Measurements from ENCODE around the gene COA6.
"Not testable (repeated sequence)": the region's sequence is repeated elsewhere in the genome, so short reads cannot be mapped to it uniquely, and the experiment has no call there.

The COA6 gene

DNA sequence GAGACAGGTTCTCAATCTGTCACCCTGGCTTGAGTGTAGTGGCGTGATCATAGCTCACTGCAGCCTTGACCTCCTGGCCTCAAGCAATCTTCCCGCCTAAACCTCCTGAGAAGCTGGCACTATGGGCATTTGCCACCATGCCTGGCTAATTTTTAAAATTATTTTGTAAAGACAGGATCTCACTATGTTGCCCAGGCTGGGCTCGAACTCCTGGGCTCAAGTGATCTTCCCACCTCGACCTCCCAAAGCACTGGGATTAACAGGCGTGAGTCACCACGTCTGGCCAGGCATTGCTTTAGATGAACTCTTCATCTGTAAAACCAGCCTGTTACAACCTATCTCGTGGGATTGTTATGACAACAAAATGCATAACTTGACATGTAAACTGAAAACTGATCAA, 2.4 kb downstream of the COA6 start:
- no peak for DNase-seq (ENCODE audit: low read depth, low spot score)
- TF ChIP-seq POLR2AphosphoS5 (IDR thresholded peaks at IDR 0.05; ENCODE audit: borderline replicate concordance, low read depth, low read length) (no peak), EZH2 (IDR thresholded peaks at IDR 0.05) (no peak), FOXP2 (optimal IDR thresholded peaks at IDR 0.05; ENCODE audit: control extremely low read depth, extremely low read length, insufficient read depth) (no peak)
- Histone ChIP-seq H3K27ac (no peak overlapping the region), H3K36me3 (ENCODE audit: insufficient read depth, low read length) (peaks cover 58% of the 10 kb centered on the region), H3K9ac (ENCODE audit: insufficient read length) (no peak overlapping the region), H3K4me3 (no peak overlapping the region), H3K9me3 (ENCODE audit: low read depth, low read length) (no peaks in the 10 kb centered on the region)

DNA sequence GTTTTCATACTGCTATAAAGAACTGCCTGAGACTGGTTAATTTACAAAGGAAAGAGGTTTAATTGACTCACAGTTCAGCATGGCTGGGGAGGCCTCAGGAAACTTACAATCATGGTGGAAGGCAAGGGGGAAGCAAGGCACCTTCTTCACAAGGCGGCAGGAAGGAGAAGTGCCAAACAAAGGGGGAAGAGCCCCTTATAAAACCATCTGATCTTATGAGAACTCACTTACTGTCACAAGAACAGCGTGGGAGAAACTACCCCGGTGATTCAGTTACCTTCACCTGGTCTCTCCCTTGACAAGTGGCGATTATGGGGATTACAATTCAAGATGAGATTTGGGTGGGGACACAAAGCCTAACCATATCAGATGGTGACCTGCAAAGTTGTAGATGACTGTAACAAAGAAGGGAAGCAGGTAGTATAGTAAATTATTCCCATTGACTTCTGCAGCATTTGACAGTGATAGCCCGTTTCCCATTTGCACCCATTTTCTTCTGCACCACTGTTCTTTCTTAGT, 6.4 kb downstream of the COA6 start:
- H3K36me3 ChIP-seq (ENCODE audit: insufficient read depth, low read length) = peaks cover 83% of the 10 kb centered on the region
- not testable (repeated sequence) for H3K9me3 ChIP-seq (ENCODE audit: low read depth, low read length); H3K9ac ChIP-seq (ENCODE audit: insufficient read length); H3K4me3 ChIP-seq; DNase-seq (ENCODE audit: low read depth, low spot score); H3K27ac ChIP-seq

DNA sequence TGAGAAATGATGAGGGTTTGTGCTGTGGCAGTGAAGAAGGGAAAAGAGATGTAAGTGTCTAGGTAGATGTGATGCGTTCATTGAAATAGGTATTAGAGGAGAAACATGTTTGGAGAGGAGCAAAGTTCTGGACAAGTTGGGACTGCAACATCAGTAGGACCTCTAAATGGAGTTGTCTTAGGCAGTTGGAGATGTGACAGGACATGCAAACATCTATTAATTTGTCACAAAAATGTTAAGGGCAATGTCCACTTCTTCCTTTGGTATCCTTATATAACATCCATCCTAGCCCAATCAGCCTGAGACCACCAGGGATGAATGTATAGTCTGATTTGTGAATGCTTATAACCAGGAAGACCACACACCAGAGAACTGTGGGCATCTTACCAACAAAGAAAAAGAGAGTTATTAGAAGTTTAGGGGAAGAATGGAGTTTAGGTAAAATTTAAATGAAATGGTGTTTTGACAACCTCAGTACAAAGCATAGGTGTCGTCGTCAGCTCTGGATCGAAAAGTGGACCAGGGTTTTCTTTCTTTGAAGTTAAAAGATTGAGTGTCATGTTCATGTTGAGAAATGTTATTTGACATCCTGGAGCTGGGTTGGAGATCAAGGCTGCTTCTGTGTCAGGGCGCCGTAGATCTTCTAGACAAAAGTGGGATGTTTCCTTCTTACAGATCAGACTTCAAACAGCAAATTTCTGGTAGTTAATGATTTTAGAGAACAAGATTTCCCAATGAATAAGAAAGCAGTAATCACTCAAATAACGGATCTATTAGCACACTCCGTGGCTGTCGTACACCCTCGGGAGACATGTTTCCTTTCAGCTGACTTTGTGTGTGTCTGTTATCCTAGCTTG, 8.7 kb downstream of the COA6 start:
- Histone ChIP-seq H3K27ac (no peak overlapping the region), H3K36me3 (ENCODE audit: insufficient read depth, low read length) (peaks cover 64% of the 10 kb centered on the region), H3K9me3 (ENCODE audit: low read depth, low read length) (no peaks in the 10 kb centered on the region), H3K4me3 (no peak overlapping the region), H3K9ac (ENCODE audit: insufficient read length) (no peak overlapping the region)
- DNase-seq (ENCODE audit: low read depth, low spot score) = no peak
- TF ChIP-seq FOXP2 (optimal IDR thresholded peaks at IDR 0.05; ENCODE audit: control extremely low read depth, extremely low read length, insufficient read depth) (no peak), POLR2AphosphoS5 (IDR thresholded peaks at IDR 0.05; ENCODE audit: borderline replicate concordance, low read depth, low read length) (no peak), EZH2 (IDR thresholded peaks at IDR 0.05) (no peak)

DNA sequence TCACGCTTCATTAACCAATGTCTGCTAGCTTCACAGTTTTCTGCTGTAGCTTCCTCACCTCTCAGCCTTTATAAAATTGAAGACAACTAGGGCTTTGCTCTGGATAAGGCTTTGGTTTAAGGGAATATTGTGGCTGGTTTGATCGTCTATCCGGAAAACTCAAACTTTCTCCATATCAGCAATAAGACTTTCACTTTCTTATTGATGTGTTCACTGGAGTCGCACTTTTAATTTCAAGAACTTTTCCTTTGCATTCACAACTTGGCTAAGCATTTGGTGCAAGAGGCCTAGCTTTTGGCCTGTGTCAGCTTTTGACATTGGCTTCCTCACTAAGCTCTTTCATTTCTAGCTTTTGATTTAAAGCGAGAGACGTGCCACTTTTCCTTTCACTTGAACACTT, 12.9 kb downstream of the COA6 start:
- no peak for TF ChIP-seq POLR2AphosphoS5 (IDR thresholded peaks at IDR 0.05; ENCODE audit: borderline replicate concordance, low read depth, low read length)
- TF ChIP-seq EZH2 (IDR thresholded peaks at IDR 0.05) = no peak
- TF ChIP-seq FOXP2 (optimal IDR thresholded peaks at IDR 0.05; ENCODE audit: control extremely low read depth, extremely low read length, insufficient read depth) = no peak
- H3K9ac ChIP-seq (ENCODE audit: insufficient read length) = no peak overlapping the region
- no peak for DNase-seq (ENCODE audit: low read depth, low spot score)
- no peaks in the 10 kb centered on the region for H3K9me3 ChIP-seq (ENCODE audit: low read depth, low read length)
- no peak overlapping the region for H3K27ac ChIP-seq
- no peak overlapping the region for H3K4me3 ChIP-seq
- peaks cover 31% of the 10 kb centered on the region for H3K36me3 ChIP-seq (ENCODE audit: insufficient read depth, low read length)

DNA sequence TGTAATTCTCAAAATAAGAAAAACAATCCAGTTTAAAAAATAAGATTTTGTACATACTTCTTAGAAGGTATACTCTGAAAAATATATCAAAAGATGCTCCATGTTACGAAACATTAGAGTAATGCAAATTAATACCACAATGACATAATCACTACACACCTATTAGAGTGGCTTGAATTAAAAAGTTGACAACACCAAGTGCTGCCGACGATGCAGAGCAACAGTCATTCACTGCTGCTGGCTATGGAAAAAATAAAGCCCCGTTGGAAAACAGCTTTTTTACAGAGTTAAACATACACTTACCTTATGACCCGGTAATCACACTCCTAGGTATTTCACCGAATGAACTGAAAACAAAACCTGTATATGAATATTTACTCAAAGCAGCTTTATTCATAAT, 14.8 kb downstream of the COA6 start:
- Histone ChIP-seq H3K9ac (ENCODE audit: insufficient read length) (no peak overlapping the region), H3K27ac (no peak overlapping the region), H3K4me3 (no peak overlapping the region), H3K9me3 (ENCODE audit: low read depth, low read length) (no peaks in the 10 kb centered on the region), H3K36me3 (ENCODE audit: insufficient read depth, low read length) (peaks cover 25% of the 10 kb centered on the region)
- TF ChIP-seq EZH2 (IDR thresholded peaks at IDR 0.05) = no peak
- no peak for TF ChIP-seq FOXP2 (optimal IDR thresholded peaks at IDR 0.05; ENCODE audit: control extremely low read depth, extremely low read length, insufficient read depth)
- no peak for TF ChIP-seq POLR2AphosphoS5 (IDR thresholded peaks at IDR 0.05; ENCODE audit: borderline replicate concordance, low read depth, low read length)
- DNase-seq (ENCODE audit: low read depth, low spot score) = no peak

DNA sequence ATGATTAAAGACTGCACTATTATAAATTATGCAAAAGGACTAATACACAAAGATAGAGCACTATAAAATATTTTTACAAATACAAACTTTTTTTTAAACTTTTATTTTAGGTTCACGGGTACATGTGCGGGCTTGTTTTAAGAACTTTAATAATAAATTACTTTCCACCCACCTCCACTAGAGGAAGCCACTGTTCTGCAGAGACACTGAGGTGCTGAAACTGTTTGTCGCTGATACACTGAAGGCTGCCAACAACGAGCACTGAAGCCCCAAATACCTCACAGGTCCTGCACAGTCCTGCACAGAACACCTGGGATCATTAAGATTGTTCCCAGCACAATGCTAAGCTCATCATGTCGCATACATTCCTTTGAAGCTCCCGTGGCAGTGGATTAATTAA, 19.9 kb downstream of the COA6 start:
- no peak for DNase-seq (ENCODE audit: low read depth, low spot score)
- Histone ChIP-seq H3K4me3 (no peak overlapping the region), H3K9me3 (ENCODE audit: low read depth, low read length) (no peaks in the 10 kb centered on the region), H3K9ac (ENCODE audit: insufficient read length) (no peak overlapping the region), H3K36me3 (ENCODE audit: insufficient read depth, low read length) (peaks cover 14% of the 10 kb centered on the region), H3K27ac (no peak overlapping the region)
- TF ChIP-seq POLR2AphosphoS5 (IDR thresholded peaks at IDR 0.05; ENCODE audit: borderline replicate concordance, low read depth, low read length) = no peak

DNA sequence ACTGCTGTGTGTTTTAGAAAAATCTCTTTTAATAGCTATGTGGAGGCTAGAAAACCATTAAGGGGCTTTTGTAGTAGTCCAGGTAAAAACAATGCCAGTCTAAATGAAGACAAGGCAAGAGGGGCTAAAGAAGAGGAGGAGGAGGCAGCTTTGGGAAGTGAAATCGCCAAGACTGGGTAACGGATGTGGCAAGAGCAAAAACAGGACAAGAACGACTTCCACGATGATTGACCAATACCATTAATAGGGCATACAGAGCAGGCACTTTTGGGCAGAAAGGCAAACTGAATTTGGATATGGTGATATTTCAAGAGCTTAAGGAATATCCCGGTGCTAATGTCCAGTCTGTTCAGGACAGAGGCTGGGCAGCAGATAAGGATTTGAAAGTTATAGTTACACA, 22.0 kb downstream of the COA6 start:
- Histone ChIP-seq H3K9me3 (ENCODE audit: low read depth, low read length) (no peaks in the 10 kb centered on the region), H3K27ac (no peak overlapping the region), H3K36me3 (ENCODE audit: insufficient read depth, low read length) (peaks cover 14% of the 10 kb centered on the region), H3K9ac (ENCODE audit: insufficient read length) (no peak overlapping the region), H3K4me3 (no peak overlapping the region)
- no peak for TF ChIP-seq POLR2AphosphoS5 (IDR thresholded peaks at IDR 0.05; ENCODE audit: borderline replicate concordance, low read depth, low read length)
- no peak for TF ChIP-seq EZH2 (IDR thresholded peaks at IDR 0.05)
- TF ChIP-seq FOXP2 (optimal IDR thresholded peaks at IDR 0.05; ENCODE audit: control extremely low read depth, extremely low read length, insufficient read depth) = no peak
- DNase-seq (ENCODE audit: low read depth, low spot score) = no peak

DNA sequence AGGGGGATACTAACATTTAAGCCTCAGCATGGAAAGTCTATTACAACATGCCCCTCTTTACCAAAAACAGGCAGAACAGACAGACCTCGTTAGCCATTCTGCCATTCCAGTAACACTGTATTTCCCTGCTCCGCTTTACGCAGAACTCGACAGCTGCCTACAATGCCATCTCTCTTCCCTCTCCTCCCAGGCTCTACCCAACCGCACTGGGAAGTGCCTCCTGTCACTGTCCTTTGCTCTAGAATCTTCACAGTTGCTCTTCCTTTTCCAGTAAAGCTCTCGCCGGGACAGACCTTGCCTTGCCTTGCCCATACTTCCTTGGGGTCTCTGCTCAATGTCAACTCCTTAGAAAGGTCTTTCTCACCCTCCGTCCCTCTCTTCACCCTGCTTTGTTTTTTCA, 22.8 kb downstream of the COA6 start:
- peaks cover 16% of the 10 kb centered on the region for H3K36me3 ChIP-seq (ENCODE audit: insufficient read depth, low read length)
- TF ChIP-seq FOXP2 (optimal IDR thresholded peaks at IDR 0.05; ENCODE audit: control extremely low read depth, extremely low read length, insufficient read depth) = no peak
- TF ChIP-seq EZH2 (IDR thresholded peaks at IDR 0.05) = no peak
- no peak for TF ChIP-seq POLR2AphosphoS5 (IDR thresholded peaks at IDR 0.05; ENCODE audit: borderline replicate concordance, low read depth, low read length)
- no peak overlapping the region for H3K9ac ChIP-seq (ENCODE audit: insufficient read length)
- no peak overlapping the region for H3K27ac ChIP-seq
- H3K9me3 ChIP-seq (ENCODE audit: low read depth, low read length) = no peaks in the 10 kb centered on the region
- no peak for DNase-seq (ENCODE audit: low read depth, low spot score)
- H3K4me3 ChIP-seq = no peak overlapping the region

DNA sequence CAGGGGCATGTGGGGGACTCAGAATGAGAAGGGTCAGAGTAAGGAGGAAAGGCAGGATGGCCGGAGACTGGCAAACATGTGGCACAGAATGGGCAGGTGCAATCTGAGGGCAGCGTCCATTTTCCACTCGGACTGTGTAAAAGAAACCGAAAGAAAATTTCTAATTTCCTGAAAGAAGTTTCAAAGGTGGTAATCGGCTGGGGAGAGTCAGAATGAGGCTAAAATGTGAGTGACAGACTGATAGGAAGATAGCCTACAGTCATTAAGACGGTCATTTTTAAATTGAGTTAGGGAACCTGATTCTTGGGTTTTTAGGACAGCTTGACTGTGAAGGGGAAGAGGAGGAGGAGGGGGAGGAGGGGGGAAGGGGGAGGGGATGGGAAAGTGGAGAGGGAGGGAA, 23.6 kb downstream of the COA6 start:
- Histone ChIP-seq H3K9me3 (ENCODE audit: low read depth, low read length) (no peaks in the 10 kb centered on the region), H3K9ac (ENCODE audit: insufficient read length) (no peak overlapping the region), H3K27ac (no peak overlapping the region), H3K4me3 (no peak overlapping the region), H3K36me3 (ENCODE audit: insufficient read depth, low read length) (peaks cover 11% of the 10 kb centered on the region; the same call in 1 of the 2 replicates)
- DNase-seq (ENCODE audit: low read depth, low spot score) = no peak
- no peak for TF ChIP-seq POLR2AphosphoS5 (IDR thresholded peaks at IDR 0.05; ENCODE audit: borderline replicate concordance, low read depth, low read length)
- TF ChIP-seq FOXP2 (optimal IDR thresholded peaks at IDR 0.05; ENCODE audit: control extremely low read depth, extremely low read length, insufficient read depth) = no peak
- TF ChIP-seq EZH2 (IDR thresholded peaks at IDR 0.05) = no peak
